Common myeloid progenitor, CD34-positive (primary cell): ENCODE results near the gene PKNOX2.

ENCODE experiments used
- CTCF ChIA-PET: fragments of 350-600 bp; sonication (Branson Sonifier 250); formaldehyde crosslinking; loops from one replicate; lab custom pipeline; 2021; ENCODE audit warnings: antibody characterized with exemption; lab: Charles Lee
- POLR2A ChIA-PET: fragments of 350-600 bp; sonication (Branson Sonifier 250); formaldehyde crosslinking; loops from one replicate; lab custom pipeline; 2021; ENCODE audit warnings: antibody characterized with exemption; lab: Charles Lee
- DNase-seq, 3 donors: peaks; one replicate each; pipeline versions ENCODE4 v3.0.0 to v3.0.0-alpha.2; 2013
- H3K27ac ChIP-seq, 2 experiments: 1 replicate in 1 of 2; 2 replicates in 1 of 2; pipeline ENCODE4 v1.7.0; 2013; ENCODE audit warnings: inconsistent platforms in 2 of 2, low read length in 2 of 2, mild to moderate bottlenecking in 2 of 2, low read depth in 1 of 2, moderate library complexity in 1 of 2; ENCODE audit not compliant: severe bottlenecking in 2 of 2, insufficient read depth in 1 of 2, poor library complexity in 1 of 2
- H3K27me3 ChIP-seq, 5 experiments: replicated peaks in 2 of 5; 1 replicate in 3 of 5; 2 replicates in 2 of 5; pipeline versions ENCODE4 v1.6.1 to v1.7.0; 2013; ENCODE audit warnings: low read length in 4 of 5, mild to moderate bottlenecking in 2 of 5, moderate library complexity in 2 of 5, inconsistent platforms in 1 of 5; ENCODE audit not compliant: insufficient read depth in 5 of 5, control insufficient read depth in 4 of 5
- H3K36me3 ChIP-seq, 4 experiments: 1 replicate in 2 of 4; 2 replicates in 2 of 4; pipeline versions ENCODE4 v1.6.1 to v1.7.0; 2013; ENCODE audit warnings: low read length in 3 of 4, control low read depth in 1 of 4, mild to moderate bottlenecking in 1 of 4; ENCODE audit not compliant: control insufficient read depth in 4 of 4, insufficient read depth in 4 of 4
- H3K4me1 ChIP-seq, 4 experiments: 1 replicate in 3 of 4; 2 replicates in 1 of 4; pipeline versions ENCODE4 v1.6.1 to v1.7.1; 2013; ENCODE audit warnings: low read length in 3 of 4, mild to moderate bottlenecking in 3 of 4, control low read depth in 1 of 4, inconsistent platforms in 1 of 4, moderate library complexity in 1 of 4; ENCODE audit not compliant: control insufficient read depth in 4 of 4, insufficient read depth in 4 of 4; ENCODE audit errors: control extremely low read depth in 1 of 4
- H3K4me3 ChIP-seq, 7 experiments: 1 replicate in 4 of 7; 2 replicates in 3 of 7; pipeline versions ENCODE4 v1.5.1 to v1.7.0; 2013; ENCODE audit warnings: mild to moderate bottlenecking in 7 of 7, low read length in 6 of 7, moderate library complexity in 6 of 7, inconsistent platforms in 2 of 7, low read depth in 2 of 7, control low read depth in 1 of 7; ENCODE audit not compliant: insufficient read depth in 4 of 7, control insufficient read depth in 1 of 7; ENCODE audit errors: extremely low read depth in 1 of 7
- H3K9me3 ChIP-seq, 5 experiments: 1 replicate in 4 of 5; 2 replicates in 1 of 5; pipeline versions ENCODE4 v1.6.1 to v1.7.1; 2013; ENCODE audit warnings: low read length in 4 of 5, mild to moderate bottlenecking in 2 of 5, inconsistent platforms in 1 of 5, low read depth in 1 of 5, moderate library complexity in 1 of 5; ENCODE audit not compliant: control insufficient read depth in 4 of 5, insufficient read depth in 2 of 5; ENCODE audit errors: control extremely low read depth in 1 of 5
- WGBS: methylation state at CpG from one replicate; pipeline ENCODE4 v1.1.5; 2013; ENCODE audit not compliant: insufficient coverage; 5-methylcytosine and 5-hydroxymethylcytosine counted together

The PKNOX2 gene

GRCh38 chr11:125200441-125200840, 35.9 kb downstream of the PKNOX2 start:
- WGBS = 97% methylated on average over 9 of the region's 11 CpGs
- CTCF ChIA-PET = no interaction called here

GRCh38 chr11:125201525-125202141, 37.1 kb downstream of the PKNOX2 start:
- Histone ChIP-seq H3K27ac (no peak overlapping the region), H3K4me1 (no peaks in the 10 kb centered on the region), H3K36me3 (no peaks in the 10 kb centered on the region), H3K4me3 (no peak overlapping the region), H3K9me3 (no peaks in the 10 kb centered on the region), H3K27me3 (peaks cover 0 to 44% (median 10%) of the 10 kb centered on the region in 5 experiments)
- 84% methylated on average over 9 of the region's 10 CpGs for WGBS
- POLR2A ChIA-PET = no interaction called here
- no peak for DNase-seq
- CTCF ChIA-PET = no interaction called here

More at GRCh38 chr11:125200441-125200840, 35.9 kb downstream of the PKNOX2 start:
- Histone ChIP-seq H3K27me3 (peaks cover 0 to 35% (median 12%) of the 10 kb centered on the region in 5 experiments), H3K27ac (no peak overlapping the region), H3K36me3 (no peaks in the 10 kb centered on the region), H3K4me3 (no peak overlapping the region), H3K4me1 (no peaks in the 10 kb centered on the region), H3K9me3 (no peaks in the 10 kb centered on the region)
- POLR2A ChIA-PET = no interaction called here
- no peak for DNase-seq

GRCh38 chr11:125202362-125202880, 37.9 kb downstream of the PKNOX2 start:
- CTCF ChIA-PET = no interaction called here
- Histone ChIP-seq H3K27me3 (peaks cover 0 to 50% (median 13%) of the 10 kb centered on the region in 5 experiments), H3K9me3 (no peaks in the 10 kb centered on the region), H3K36me3 (no peaks in the 10 kb centered on the region), H3K4me3 (no peak overlapping the region), H3K27ac (no peak overlapping the region), H3K4me1 (no peaks in the 10 kb centered on the region)
- POLR2A ChIA-PET = no interaction called here
- DNase-seq = no peak
- WGBS = 80% methylated on average over 1 of the region's 4 CpGs

- Histone ChIP-seq H3K27ac (no peak overlapping the region), H3K4me3 (no peak overlapping the region), H3K36me3 (no peaks in the 10 kb centered on the region), H3K9me3 (no peaks in the 10 kb centered on the region), H3K4me1 (no peaks in the 10 kb centered on the region), H3K27me3 (peaks cover 0 to 49% (median 14%) of the 10 kb centered on the region in 5 experiments)
- DNase-seq = no peak
- 92% methylated on average over 8 of the region's 8 CpGs for WGBS
- POLR2A ChIA-PET = no interaction called here
- CTCF ChIA-PET = no interaction called here
Measured at GRCh38 chr11:125202977-125203376, 38.4 kb downstream of the PKNOX2 start.

GRCh38 chr11:125207866-125208425, 43.4 kb downstream of the PKNOX2 start:
- CTCF ChIA-PET = no interaction called here
- no peak for DNase-seq

GRCh38 chr11:125210066-125210465, 45.5 kb downstream of the PKNOX2 start:
- Histone ChIP-seq H3K27me3 (peaks cover 2 to 61% (median 19%) of the 10 kb centered on the region in 5 experiments), H3K4me3 (no peak overlapping the region), H3K36me3 (no peaks in the 10 kb centered on the region), H3K4me1 (no peaks in the 10 kb centered on the region), H3K27ac (no peak overlapping the region), H3K9me3 (no peaks in the 10 kb centered on the region)
- POLR2A ChIA-PET = no interaction called here
- 100% methylated on average over 2 of the region's 3 CpGs for WGBS
- no peak for DNase-seq
- CTCF ChIA-PET = no interaction called here

More at GRCh38 chr11:125207866-125208425, 43.4 kb downstream of the PKNOX2 start:
- no peaks in the 10 kb centered on the region for H3K4me1 ChIP-seq
- H3K9me3 ChIP-seq = no peaks in the 10 kb centered on the region
- POLR2A ChIA-PET = no interaction called here
- no CpG with 5 or more reads among the region's 1 CpG for whole genome bisulfite sequencing
- no peaks in the 10 kb centered on the region for H3K36me3 ChIP-seq
- H3K27me3 ChIP-seq = peaks cover 0 to 51% (median 17%) of the 10 kb centered on the region in 5 experiments
- no peak overlapping the region for H3K4me3 ChIP-seq
- H3K27ac ChIP-seq = no peak overlapping the region

- H3K4me3 ChIP-seq = no peak overlapping the region
- CTCF ChIA-PET = no interaction called here
- no peak for DNase-seq
- H3K9me3 ChIP-seq = no peaks in the 10 kb centered on the region
- POLR2A ChIA-PET = no interaction called here
- 100% methylated on average over 2 of the region's 5 CpGs for WGBS
- H3K27me3 ChIP-seq = peaks cover 2 to 59% (median 19%) of the 10 kb centered on the region in 5 experiments
- H3K4me1 ChIP-seq = no peaks in the 10 kb centered on the region
- H3K36me3 ChIP-seq = no peaks in the 10 kb centered on the region
- no peak overlapping the region for H3K27ac ChIP-seq
Measured at GRCh38 chr11:125211191-125211947, 46.8 kb downstream of the PKNOX2 start.
